Cardiac fibroblast (primary cell): ENCODE data around the gene SGF29.
A peak's percentile ranks its signal among the peaks of the same experiment; 100 is the strongest.
"Not testable (repeated sequence)": the region's sequence is repeated elsewhere in the genome, so short reads cannot be mapped to it uniquely, and the experiment has no call there.

Experiments used
- DNase-seq, 2 donors: peaks; one replicate each; pipeline versions ENCODE4 v3.0.0 to v3.0.0-alpha.2; 2010; ENCODE audit warnings: low read depth in 2 of 2
- H3K4me3 ChIP-seq, 2 donors: replicated peaks in 1 of 2; 1 replicate in 1 of 2; 2 replicates in 1 of 2; pipeline ENCODE4 v1.5.1; 2011; ENCODE audit warnings: low read depth in 2 of 2, low read length in 2 of 2, mild to moderate bottlenecking in 2 of 2, moderate library complexity in 1 of 2
- TF ChIP-seq, protein P1 (sequence below): IDR thresholded peaks from one replicate; pipeline ENCODE4 v1.5.1; 2011; ENCODE audit warnings: low read depth, mild to moderate bottlenecking, low read length, inconsistent platforms

Gene SGF29

DNA sequence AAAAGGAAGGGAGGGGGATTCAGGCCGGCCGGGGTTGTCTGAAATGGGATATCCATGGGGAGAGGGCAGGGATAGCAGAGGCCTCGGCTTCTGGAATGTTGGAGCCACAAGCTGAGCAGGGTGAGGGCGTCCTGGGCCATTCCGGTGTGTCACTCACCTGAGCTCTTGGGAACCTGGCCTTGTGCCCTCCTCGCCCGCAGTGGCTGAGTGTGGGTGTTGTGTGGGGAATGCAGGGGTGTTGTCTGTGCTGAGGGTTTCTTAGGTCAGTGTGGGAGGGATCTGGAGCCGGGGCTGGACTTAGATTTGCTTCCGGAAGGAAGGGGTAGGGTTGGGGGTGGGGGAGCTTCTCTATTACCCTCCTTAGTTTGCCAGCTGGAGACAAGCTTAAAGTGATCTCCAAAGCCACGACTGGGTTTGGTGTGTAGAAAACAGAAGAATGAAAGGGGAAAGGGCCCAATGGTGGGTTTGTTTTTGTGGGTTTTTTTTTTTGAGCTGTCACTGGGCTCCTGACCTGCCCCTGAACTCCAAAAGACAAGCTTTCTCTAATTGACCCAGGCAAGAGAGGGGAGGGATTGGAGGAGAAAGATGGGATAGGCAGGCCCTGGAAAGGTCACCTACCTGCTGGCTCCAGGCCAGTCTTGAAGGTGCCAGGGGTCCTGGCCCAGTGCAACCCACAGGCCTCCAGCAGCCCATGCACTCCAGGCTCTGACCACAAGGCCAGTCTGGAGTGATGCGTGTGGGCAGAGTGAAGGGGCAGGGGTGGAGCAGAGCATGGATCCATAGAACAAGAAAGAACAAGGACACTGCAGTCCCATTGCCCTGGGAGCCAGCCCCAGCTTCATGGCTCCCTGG lies 43.3 kb downstream of the SGF29 start, which contains the start of gene SULT1A2:
SULT1A2 (minus strand) TSS at position 211 of the 852 bp plus-strand sequence. CDS start 1,120 bp downstream, outside the sequence.
- H3K4me3 ChIP-seq: no peak within 1 kb of the TSS
- TF ChIP-seq, protein P1, sequence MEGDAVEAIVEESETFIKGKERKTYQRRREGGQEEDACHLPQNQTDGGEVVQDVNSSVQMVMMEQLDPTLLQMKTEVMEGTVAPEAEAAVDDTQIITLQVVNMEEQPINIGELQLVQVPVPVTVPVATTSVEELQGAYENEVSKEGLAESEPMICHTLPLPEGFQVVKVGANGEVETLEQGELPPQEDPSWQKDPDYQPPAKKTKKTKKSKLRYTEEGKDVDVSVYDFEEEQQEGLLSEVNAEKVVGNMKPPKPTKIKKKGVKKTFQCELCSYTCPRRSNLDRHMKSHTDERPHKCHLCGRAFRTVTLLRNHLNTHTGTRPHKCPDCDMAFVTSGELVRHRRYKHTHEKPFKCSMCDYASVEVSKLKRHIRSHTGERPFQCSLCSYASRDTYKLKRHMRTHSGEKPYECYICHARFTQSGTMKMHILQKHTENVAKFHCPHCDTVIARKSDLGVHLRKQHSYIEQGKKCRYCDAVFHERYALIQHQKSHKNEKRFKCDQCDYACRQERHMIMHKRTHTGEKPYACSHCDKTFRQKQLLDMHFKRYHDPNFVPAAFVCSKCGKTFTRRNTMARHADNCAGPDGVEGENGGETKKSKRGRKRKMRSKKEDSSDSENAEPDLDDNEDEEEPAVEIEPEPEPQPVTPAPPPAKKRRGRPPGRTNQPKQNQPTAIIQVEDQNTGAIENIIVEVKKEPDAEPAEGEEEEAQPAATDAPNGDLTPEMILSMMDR: no peak
- DNase-seq: peak in 1 of 2 donors; percentile 48

DNA sequence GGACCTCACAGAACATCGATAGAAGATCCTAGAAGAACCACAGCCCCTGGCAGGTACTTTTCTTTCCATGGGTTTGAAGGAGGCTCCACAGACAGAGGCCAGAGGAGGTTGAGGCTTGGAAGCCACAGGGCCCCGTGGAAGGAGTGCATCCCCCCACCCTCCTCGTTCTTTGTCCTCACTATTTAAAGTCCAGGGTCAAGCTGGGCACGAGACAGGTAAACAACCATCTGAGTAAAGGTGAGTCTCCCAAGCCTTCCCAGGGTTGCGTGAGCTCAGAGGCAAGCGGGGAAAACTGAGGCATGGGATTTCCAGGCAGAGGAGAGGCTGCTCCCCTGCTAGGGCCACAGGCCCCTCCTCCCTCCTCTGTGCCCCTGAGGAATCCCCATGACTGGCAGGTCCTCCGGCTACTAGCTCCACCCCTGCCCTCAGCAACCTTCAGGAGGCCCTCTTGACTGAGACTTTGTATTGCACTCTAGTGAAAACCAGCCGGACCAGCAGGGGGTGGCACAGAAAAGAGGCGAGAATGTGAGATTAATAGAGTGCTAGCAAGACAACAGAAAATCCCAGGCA lies 44.1 kb downstream of the SGF29 start:
- peak in 1 of 2 donors; percentile 17 for DNase-seq
- TF ChIP-seq, protein P1: no peak
- no peak overlapping the region for H3K4me3 ChIP-seq

- not testable (repeated sequence) for DNase-seq, H3K4me3 ChIP-seq
These were observed 45.9 kb downstream of the SGF29 start for GRCh38 chr16:28599377-28600285.

GRCh38 chr16:28600965-28601364 lies 47.2 kb downstream of the SGF29 start:
- DNase-seq, H3K4me3 ChIP-seq: not testable (repeated sequence)

GRCh38 chr16:28601589-28601988 lies 47.9 kb downstream of the SGF29 start:
- not testable (repeated sequence) for DNase-seq

GRCh38 chr16:28602062-28602461 lies 48.3 kb downstream of the SGF29 start:
- not testable (repeated sequence) for H3K4me3 ChIP-seq, DNase-seq

More at GRCh38 chr16:28601589-28601988, 47.9 kb downstream of the SGF29 start:
- not testable (repeated sequence) for H3K4me3 ChIP-seq

GRCh38 chr16:28602529-28602928 lies 48.8 kb downstream of the SGF29 start:
- no peak overlapping the region for H3K4me3 ChIP-seq
- TF ChIP-seq, protein P1: no peak
- DNase-seq: no peak

GRCh38 chr16:28603381-28604185 lies 49.9 kb downstream of the SGF29 start:
- TF ChIP-seq, protein P1: no peak
- no peak for DNase-seq
- no peak overlapping the region for H3K4me3 ChIP-seq
